ENCODE measurements around the gene HAX1. TPM values are rescaled to one million over a fixed set of nuclear protein-coding genes. Genes with fewer than 3 reads are reported as not detected.

The HAX1 gene
- polyA plus RNA-seq, 1 of the 3 experiments (the other 2 are of a cell fraction): 74.1 TPM

GRCh38 chr1:154318386-154318785 lies 46.0 kb downstream of the HAX1 start:
- POLR2A ChIA-PET: no interaction called here
- TF ChIP-seq IRF3 (IDR thresholded peaks at IDR 0.05; ENCODE audit: low read depth, low read length) (no peak), SMC3 (IDR thresholded peaks at IDR 0.05; ENCODE audit: low read depth, low read length) (no peak), EZH2phosphoT487 (IDR thresholded peaks at IDR 0.05; ENCODE audit: borderline replicate concordance, low read depth) (no peak), RAD21 (IDR thresholded peaks at IDR 0.05; ENCODE audit: low read length) (no peak), TAF1 (IDR thresholded peaks at IDR 0.05; ENCODE audit: borderline replicate concordance, low read depth, low read length) (no peak), REST (IDR thresholded peaks at IDR 0.05; ENCODE audit: low read depth, low read length) (no peak), RXRA (IDR thresholded peaks at IDR 0.05; ENCODE audit: borderline replicate concordance, low read depth) (no peak), RCOR1 (IDR thresholded peaks at IDR 0.05; ENCODE audit: low read length) (no peak), YY1 (IDR thresholded peaks at IDR 0.05; ENCODE audit: low read depth) (no peak), ELF1 (IDR thresholded peaks at IDR 0.05) (no peak)
- CTCF ChIA-PET: interaction anchor here (0.8 to 1.2 kb wide), 2 partner anchors 17 to 161 kb away, joined by 3 to 4 read pairs; no protein-coding TSS in a partner anchor

GRCh38 chr1:154320882-154321608 lies 48.6 kb downstream of the HAX1 start, which contains the start of gene AQP10:
Gene AQP10, plus strand, starts transcription at chr1:154321093. Its CDS starts 63 bp downstream, at chr1:154321156.
- Histone ChIP-seq H3K4me1 (ENCODE audit: control insufficient read depth in 1 of 2, insufficient read depth in 2 of 2, low read depth in 1 of 2, low read length in 1 of 2) (peaks cover 4 to 12% of the 10 kb centered on the region in 2 experiments; a peak in 2 of 4 replicates), H3K4me2 (no peak within 1 kb of the TSS), H3K9ac (no peak within 1 kb of the TSS), H3K27ac (ENCODE audit: low read depth in 2 of 2, low read length in 1 of 2) (peak within 1 kb of the TSS in 1 of 2 experiments; percentile 71; a peak in 2 of 4 replicates), H3K79me2 (ENCODE audit: insufficient read depth) (peaks cover 6% of the 10 kb centered on the region; the same call in 1 of the 2 replicates), H3K9me3 (peaks cover 5% of the 10 kb centered on the region; the same call in 1 of the 2 replicates), H3K36me3 (replicated peaks in 1 of 2; ENCODE audit: control insufficient read depth in 1 of 2, insufficient read depth in 2 of 2, low read length in 1 of 2) (no peaks in the 10 kb centered on the region), H3K27me3 (ENCODE audit: insufficient read depth) (no peaks in the 10 kb centered on the region; the same call in 1 of the 2 replicates), H3K4me3 (ENCODE audit: low read depth in 2 of 2, low read length in 1 of 2) (no peak within 1 kb of the TSS), H2AFZ (ENCODE audit: low read depth) (no peak within 1 kb of the TSS), H3K9me2 (no peaks in the 10 kb centered on the region), H4K20me1 (ENCODE audit: insufficient read depth) (no peaks in the 10 kb centered on the region), H3F3A (replicated peaks; ENCODE audit: insufficient read depth) (peaks cover 7% of the 10 kb centered on the region)
- TF ChIP-seq NFIC (IDR thresholded peaks at IDR 0.05; ENCODE audit: borderline replicate concordance) (no peak), RCOR1 (IDR thresholded peaks at IDR 0.05; ENCODE audit: low read length) (peak; percentile 86), GABPA (IDR thresholded peaks at IDR 0.05; ENCODE audit: low read depth) (no peak), EZH2phosphoT487 (IDR thresholded peaks at IDR 0.05; ENCODE audit: borderline replicate concordance, low read depth) (no peak), EP300 (IDR thresholded peaks at IDR 0.05; ENCODE audit: borderline replicate concordance in 1 of 2, low read depth in 1 of 2, low read length in 1 of 2) (peak in 1 of 2 experiments; percentile 60; a peak in 1 of 4 replicates), GATA2 (CRISPR knock-in tag; IDR thresholded peaks at IDR 0.05) (peak; percentile 94), MXI1 (IDR thresholded peaks at IDR 0.05; ENCODE audit: low read depth, low read length) (peak; percentile 91), ZBTB33 (IDR thresholded peaks at IDR 0.05; ENCODE audit: borderline replicate concordance, low read depth) (no peak), ELF1 (IDR thresholded peaks at IDR 0.05) (no peak), TEAD4 (IDR thresholded peaks at IDR 0.05; ENCODE audit: borderline replicate concordance, insufficient read depth) (no peak), FOSL2 (IDR thresholded peaks at IDR 0.05; ENCODE audit: borderline replicate concordance, low read depth) (no peak), SMC3 (IDR thresholded peaks at IDR 0.05; ENCODE audit: low read depth, low read length) (peak; percentile 9; the same call in 1 of the 2 replicates)
- DNase-seq: peak; percentile 67
- WGBS (ENCODE audit: low lambda C conversion rate): 27% methylated on average over 7 of the region's 9 CpGs
- ChIA-PET POLR2A (no interaction called here), CTCF (interaction anchor here (1.2 to 1.8 kb wide), 2 partner anchors 14 kb away, joined by 9 to 11 read pairs; no protein-coding TSS in a partner anchor)

More at GRCh38 chr1:154318386-154318785, 46.0 kb downstream of the HAX1 start:
- H3K9me3 ChIP-seq: peaks cover 5% of the 10 kb centered on the region; the same call in 1 of the 2 replicates
- no peaks in the 10 kb centered on the region for H3K79me2 ChIP-seq (ENCODE audit: insufficient read depth)
- H3K27me3 ChIP-seq (ENCODE audit: insufficient read depth): no peaks in the 10 kb centered on the region; the same call in 1 of the 2 replicates
- H4K20me1 ChIP-seq (ENCODE audit: insufficient read depth): no peaks in the 10 kb centered on the region
- no peaks in the 10 kb centered on the region for H3F3A ChIP-seq (replicated peaks; ENCODE audit: insufficient read depth)
- H3K9me2 ChIP-seq: no peaks in the 10 kb centered on the region
- WGBS (ENCODE audit: low lambda C conversion rate): 16% methylated on average over 4 of the region's 4 CpGs
- peaks cover 0 to 5% of the 10 kb centered on the region in 2 experiments; a peak in 1 of 4 replicates for H3K4me1 ChIP-seq (ENCODE audit: control insufficient read depth in 1 of 2, insufficient read depth in 2 of 2, low read depth in 1 of 2, low read length in 1 of 2)
- H3K36me3 ChIP-seq (replicated peaks in 1 of 2; ENCODE audit: control insufficient read depth in 1 of 2, insufficient read depth in 2 of 2, low read length in 1 of 2): no peaks in the 10 kb centered on the region
- no peak for DNase-seq
- no peak overlapping the region for H3K4me3 ChIP-seq (ENCODE audit: low read depth in 2 of 2, low read length in 1 of 2)
- no peak overlapping the region for H3K9ac ChIP-seq
- H2AFZ ChIP-seq (ENCODE audit: low read depth): no peak overlapping the region
- H3K27ac ChIP-seq (ENCODE audit: low read depth in 2 of 2, low read length in 1 of 2): no peak overlapping the region
- H3K4me2 ChIP-seq: no peak overlapping the region

Measured in SK-N-SH (cell line).